GM12878 (cell line): ENCODE measurements around the gene RPL13A. TPM values are rescaled to one million over a fixed set of nuclear protein-coding genes. Genes with fewer than 3 reads are reported as not detected.

Experiments used
- BCL11A ChIP-seq: IDR thresholded peaks from 2 replicates; pipeline ENCODE4 v1.6.1; 2011; ENCODE audit warnings: low read depth, low read length
- KLF5 ChIP-seq: fragments of 450-650 bp; IDR thresholded peaks from 2 replicates; pipeline ENCODE4 v1.6.1; 2014; ENCODE audit warnings: mild to moderate bottlenecking; ENCODE audit not compliant: partially characterized antibody
- NFXL1 ChIP-seq: fragments of 450-650 bp; IDR thresholded peaks from 2 replicates; pipeline ENCODE4 v1.6.1; 2017; ENCODE audit warnings: antibody characterized with exemption, mild to moderate bottlenecking, borderline replicate concordance
- RAD51 ChIP-seq: fragments of 450-650 bp; IDR thresholded peaks from 2 replicates; pipeline ENCODE4 v1.6.1; 2016; ENCODE audit warnings: moderate library complexity, mild to moderate bottlenecking, inconsistent platforms
- SMARCA5 ChIP-seq: fragments of 450-650 bp; IDR thresholded peaks from 2 replicates; pipeline ENCODE4 v1.6.1; 2017; ENCODE audit warnings: mild to moderate bottlenecking
- SMC3 ChIP-seq: IDR thresholded peaks from 2 replicates; pipeline ENCODE4 v1.6.1; 2011; ENCODE audit warnings: low read length, improper control_type of control experiment, borderline replicate concordance
- SREBF1 ChIP-seq: IDR thresholded peaks from 2 replicates; pipeline ENCODE4 v1.6.1; 2012; ENCODE audit warnings: mild to moderate bottlenecking, low read length
- STAT3 ChIP-seq: IDR thresholded peaks from 2 replicates; pipeline ENCODE4 v1.6.1; 2011; ENCODE audit warnings: low read depth, low read length, improper control_type of control experiment
- WRNIP1 ChIP-seq: IDR thresholded peaks from 2 replicates; pipeline ENCODE4 v1.6.1; 2011; ENCODE audit warnings: low read depth, low read length, improper control_type of control experiment, borderline replicate concordance
- YBX1 ChIP-seq: fragments of 450-650 bp; IDR thresholded peaks from 2 replicates; pipeline ENCODE4 v1.6.1; 2016; ENCODE audit warnings: antibody characterized with exemption
- polyA plus RNA-seq, 11 experiments: library from polyadenylated mRNA; depleted of rRNA in 4 of 11; unstranded in 6 of 11; stranded (reverse) in 5 of 11; fragments of >200 nt; fragmentation: Nextera tagmentation in 4 of 11; fragmentation: Illumina TruSeq in 1 of 11; extraction: Ambion mirVana in 4 of 11; extraction: Trizol in 1 of 11; gene quantifications; 1 replicate in 1 of 11; 2 replicates in 10 of 11; pipeline versions ENCODE4 v1.2.1 to v1.2.3, GENCODE V29; 2011 to 2016; ENCODE audit warnings: inconsistent platforms in 2 of 11, missing spikeins in 2 of 11, low read depth in 1 of 11
- total RNA-seq, 4 experiments: library from RNA; depleted of rRNA in 3 of 4; stranded (reverse); fragments of >200 nt in 3 of 4; fragmentation: Illumina TruSeq in 1 of 4; extraction: Trizol in 1 of 4; gene quantifications; 2 replicates each; pipeline versions ENCODE4 v1.2.1 to v1.2.3, GENCODE V29; 2013 to 2021
- TF ChIP-seq, protein P1 (sequence below): IDR thresholded peaks from 2 replicates; pipeline ENCODE4 v1.6.1; 2012; ENCODE audit warnings: low read length, inconsistent platforms
- TF ChIP-seq, protein P2 (sequence below): fragments of 450-650 bp; IDR thresholded peaks from 2 replicates; pipeline ENCODE4 v1.6.1; 2017; ENCODE audit warnings: antibody characterized with exemption, mild to moderate bottlenecking, moderate library complexity
- TF ChIP-seq, protein P3 (sequence below): IDR thresholded peaks from 2 replicates; pipeline ENCODE4 v1.6.1; 2011; ENCODE audit warnings: borderline replicate concordance, low read depth, mild to moderate bottlenecking, moderate library complexity, mixed read lengths, low read length; ENCODE audit not compliant: insufficient read depth; ENCODE audit errors: extremely low read length

Gene RPL13A
- total and polyA plus RNA-seq, 10 of the 15 experiments (the other 5 are each of a cell fraction or from before 2014, with no cell fraction given), result 1,426 to 8,961 (median 4,266) TPM

DNA sequence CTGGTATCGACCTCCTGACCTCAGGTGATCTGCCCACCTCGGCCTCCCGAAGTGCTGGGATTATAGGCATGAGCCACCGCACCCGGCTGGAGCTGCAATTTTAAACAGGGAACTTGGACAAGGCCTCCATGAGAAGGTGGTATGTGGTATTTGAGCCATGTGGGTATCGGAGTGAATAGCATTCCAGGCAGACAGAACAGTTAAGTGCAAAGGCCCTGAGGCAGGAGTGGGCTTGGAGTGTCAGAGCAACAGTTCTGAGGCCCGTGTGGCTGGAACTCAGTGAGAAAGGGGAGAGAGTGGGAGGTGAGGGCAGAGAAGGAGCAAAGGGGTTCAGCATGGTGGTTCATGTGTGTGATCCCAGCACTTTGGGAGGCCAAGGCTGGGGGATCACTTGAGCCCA lies 43.3 kb downstream of the RPL13A start (continued):
- TF ChIP-seq, protein P1, sequence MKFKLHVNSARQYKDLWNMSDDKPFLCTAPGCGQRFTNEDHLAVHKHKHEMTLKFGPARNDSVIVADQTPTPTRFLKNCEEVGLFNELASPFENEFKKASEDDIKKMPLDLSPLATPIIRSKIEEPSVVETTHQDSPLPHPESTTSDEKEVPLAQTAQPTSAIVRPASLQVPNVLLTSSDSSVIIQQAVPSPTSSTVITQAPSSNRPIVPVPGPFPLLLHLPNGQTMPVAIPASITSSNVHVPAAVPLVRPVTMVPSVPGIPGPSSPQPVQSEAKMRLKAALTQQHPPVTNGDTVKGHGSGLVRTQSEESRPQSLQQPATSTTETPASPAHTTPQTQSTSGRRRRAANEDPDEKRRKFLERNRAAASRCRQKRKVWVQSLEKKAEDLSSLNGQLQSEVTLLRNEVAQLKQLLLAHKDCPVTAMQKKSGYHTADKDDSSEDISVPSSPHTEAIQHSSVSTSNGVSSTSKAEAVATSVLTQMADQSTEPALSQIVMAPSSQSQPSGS, result no peak
- TF ChIP-seq NFXL1, result no peak
- TF ChIP-seq YBX1, result no peak
- TF ChIP-seq SMARCA5, result no peak
- no peak for TF ChIP-seq SREBF1
- TF ChIP-seq WRNIP1, result no peak
- TF ChIP-seq STAT3, result no peak
- TF ChIP-seq, protein P2, sequence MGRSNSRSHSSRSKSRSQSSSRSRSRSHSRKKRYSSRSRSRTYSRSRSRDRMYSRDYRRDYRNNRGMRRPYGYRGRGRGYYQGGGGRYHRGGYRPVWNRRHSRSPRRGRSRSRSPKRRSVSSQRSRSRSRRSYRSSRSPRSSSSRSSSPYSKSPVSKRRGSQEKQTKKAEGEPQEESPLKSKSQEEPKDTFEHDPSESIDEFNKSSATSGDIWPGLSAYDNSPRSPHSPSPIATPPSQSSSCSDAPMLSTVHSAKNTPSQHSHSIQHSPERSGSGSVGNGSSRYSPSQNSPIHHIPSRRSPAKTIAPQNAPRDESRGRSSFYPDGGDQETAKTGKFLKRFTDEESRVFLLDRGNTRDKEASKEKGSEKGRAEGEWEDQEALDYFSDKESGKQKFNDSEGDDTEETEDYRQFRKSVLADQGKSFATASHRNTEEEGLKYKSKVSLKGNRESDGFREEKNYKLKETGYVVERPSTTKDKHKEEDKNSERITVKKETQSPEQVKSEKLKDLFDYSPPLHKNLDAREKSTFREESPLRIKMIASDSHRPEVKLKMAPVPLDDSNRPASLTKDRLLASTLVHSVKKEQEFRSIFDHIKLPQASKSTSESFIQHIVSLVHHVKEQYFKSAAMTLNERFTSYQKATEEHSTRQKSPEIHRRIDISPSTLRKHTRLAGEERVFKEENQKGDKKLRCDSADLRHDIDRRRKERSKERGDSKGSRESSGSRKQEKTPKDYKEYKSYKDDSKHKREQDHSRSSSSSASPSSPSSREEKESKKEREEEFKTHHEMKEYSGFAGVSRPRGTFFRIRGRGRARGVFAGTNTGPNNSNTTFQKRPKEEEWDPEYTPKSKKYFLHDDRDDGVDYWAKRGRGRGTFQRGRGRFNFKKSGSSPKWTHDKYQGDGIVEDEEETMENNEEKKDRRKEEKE, result no peak
- no peak for TF ChIP-seq BCL11A
- TF ChIP-seq, protein P3, sequence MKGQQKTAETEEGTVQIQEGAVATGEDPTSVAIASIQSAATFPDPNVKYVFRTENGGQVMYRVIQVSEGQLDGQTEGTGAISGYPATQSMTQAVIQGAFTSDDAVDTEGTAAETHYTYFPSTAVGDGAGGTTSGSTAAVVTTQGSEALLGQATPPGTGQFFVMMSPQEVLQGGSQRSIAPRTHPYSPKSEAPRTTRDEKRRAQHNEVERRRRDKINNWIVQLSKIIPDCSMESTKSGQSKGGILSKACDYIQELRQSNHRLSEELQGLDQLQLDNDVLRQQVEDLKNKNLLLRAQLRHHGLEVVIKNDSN, result no peak
- TF ChIP-seq RAD51, result no peak
- no peak for TF ChIP-seq SMC3
- TF ChIP-seq KLF5, result no peak
